HL-60 (cell line): ENCODE results near the gene LPCAT1.

Experiments
- DNase-seq, 2 experiments: peaks; one replicate each; pipeline ENCODE4 v3.0.0-alpha.2; 2010 to 2020; ENCODE audit warnings: low read depth in 1 of 2, low spot score in 1 of 2
- H3K27ac ChIP-seq: fragments of 250-450 bp; sonication (Bioruptor Pico); replicated peaks from 2 replicates; pipeline ENCODE4 v1.5.1; 2020; ENCODE audit warnings: mild to moderate bottlenecking, moderate library complexity
- H3K27me3 ChIP-seq: fragments of 250-450 bp; sonication (Bioruptor Pico); 2 replicates; pipeline ENCODE4 v1.5.1; 2021; ENCODE audit warnings: mild to moderate bottlenecking, moderate library complexity; ENCODE audit not compliant: insufficient read depth, poor library complexity, severe bottlenecking
- H3K4me3 ChIP-seq: replicated peaks from 2 replicates; pipeline ENCODE4 v1.5.1; 2011; ENCODE audit warnings: mild to moderate bottlenecking, control low read depth, low read length; ENCODE audit not compliant: insufficient read depth
- GABPA ChIP-seq: IDR thresholded peaks from 2 replicates; pipeline ENCODE4 v1.6.1; 2012; ENCODE audit warnings: low read depth
- POLR2AphosphoS5 ChIP-seq: IDR thresholded peaks from 2 replicates; pipeline ENCODE4 v1.6.1; 2012; ENCODE audit warnings: low read depth
- SPI1 ChIP-seq: IDR thresholded peaks from 2 replicates; pipeline ENCODE4 v1.6.1; 2012; ENCODE audit warnings: low read depth, mild to moderate bottlenecking, borderline replicate concordance
- TF ChIP-seq, protein P1 (sequence below): IDR thresholded peaks from one replicate; pipeline ENCODE4 v1.5.1; 2011; ENCODE audit warnings: low read length, control low read depth, inconsistent platforms; ENCODE audit not compliant: insufficient read depth
- TF ChIP-seq, protein P2 (sequence below): IDR thresholded peaks from 2 replicates; pipeline ENCODE4 v1.6.1; 2012; ENCODE audit warnings: low read depth; ENCODE audit not compliant: insufficient replicate concordance

LPCAT1 gene

DNA sequence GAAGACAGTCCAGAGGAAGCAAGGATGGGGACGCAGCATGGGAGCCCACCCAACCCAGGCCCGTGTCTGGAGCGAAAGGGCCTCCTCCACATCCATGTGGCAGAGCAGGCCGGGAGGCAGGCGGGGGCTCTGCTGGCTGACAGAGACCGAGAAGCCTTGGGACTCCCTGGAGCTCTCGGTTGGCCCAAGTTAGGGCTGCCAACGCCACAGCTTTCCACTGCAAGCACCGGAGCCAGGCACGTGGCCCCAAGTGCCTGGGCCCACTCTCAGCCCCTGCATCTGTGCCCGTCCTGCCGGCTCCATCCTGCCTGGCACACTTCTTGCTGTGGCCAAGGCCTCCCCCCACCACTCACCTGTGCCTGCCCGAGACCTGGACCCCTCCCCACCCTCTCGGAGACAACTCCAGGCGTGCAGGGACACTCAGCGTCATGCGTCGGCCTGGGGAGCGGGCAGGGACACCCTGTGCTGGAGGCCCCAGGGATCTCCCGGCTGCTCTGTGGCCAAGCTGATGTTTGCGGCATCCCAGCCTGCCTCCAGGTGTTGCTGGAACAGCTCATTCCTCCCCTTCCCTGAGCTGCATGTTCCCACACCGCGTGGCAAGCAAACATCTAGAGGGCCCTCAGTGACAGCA, 110.0 kb downstream of the LPCAT1 start:
- DNase-seq = no peak
- Histone ChIP-seq H3K27me3 (no peaks in the 10 kb centered on the region), H3K27ac (no peak overlapping the region), H3K4me3 (no peak overlapping the region)
- TF ChIP-seq GABPA (no peak), POLR2AphosphoS5 (no peak), SPI1 (no peak)
- TF ChIP-seq, protein P1, sequence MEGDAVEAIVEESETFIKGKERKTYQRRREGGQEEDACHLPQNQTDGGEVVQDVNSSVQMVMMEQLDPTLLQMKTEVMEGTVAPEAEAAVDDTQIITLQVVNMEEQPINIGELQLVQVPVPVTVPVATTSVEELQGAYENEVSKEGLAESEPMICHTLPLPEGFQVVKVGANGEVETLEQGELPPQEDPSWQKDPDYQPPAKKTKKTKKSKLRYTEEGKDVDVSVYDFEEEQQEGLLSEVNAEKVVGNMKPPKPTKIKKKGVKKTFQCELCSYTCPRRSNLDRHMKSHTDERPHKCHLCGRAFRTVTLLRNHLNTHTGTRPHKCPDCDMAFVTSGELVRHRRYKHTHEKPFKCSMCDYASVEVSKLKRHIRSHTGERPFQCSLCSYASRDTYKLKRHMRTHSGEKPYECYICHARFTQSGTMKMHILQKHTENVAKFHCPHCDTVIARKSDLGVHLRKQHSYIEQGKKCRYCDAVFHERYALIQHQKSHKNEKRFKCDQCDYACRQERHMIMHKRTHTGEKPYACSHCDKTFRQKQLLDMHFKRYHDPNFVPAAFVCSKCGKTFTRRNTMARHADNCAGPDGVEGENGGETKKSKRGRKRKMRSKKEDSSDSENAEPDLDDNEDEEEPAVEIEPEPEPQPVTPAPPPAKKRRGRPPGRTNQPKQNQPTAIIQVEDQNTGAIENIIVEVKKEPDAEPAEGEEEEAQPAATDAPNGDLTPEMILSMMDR = no peak
- TF ChIP-seq, protein P2, sequence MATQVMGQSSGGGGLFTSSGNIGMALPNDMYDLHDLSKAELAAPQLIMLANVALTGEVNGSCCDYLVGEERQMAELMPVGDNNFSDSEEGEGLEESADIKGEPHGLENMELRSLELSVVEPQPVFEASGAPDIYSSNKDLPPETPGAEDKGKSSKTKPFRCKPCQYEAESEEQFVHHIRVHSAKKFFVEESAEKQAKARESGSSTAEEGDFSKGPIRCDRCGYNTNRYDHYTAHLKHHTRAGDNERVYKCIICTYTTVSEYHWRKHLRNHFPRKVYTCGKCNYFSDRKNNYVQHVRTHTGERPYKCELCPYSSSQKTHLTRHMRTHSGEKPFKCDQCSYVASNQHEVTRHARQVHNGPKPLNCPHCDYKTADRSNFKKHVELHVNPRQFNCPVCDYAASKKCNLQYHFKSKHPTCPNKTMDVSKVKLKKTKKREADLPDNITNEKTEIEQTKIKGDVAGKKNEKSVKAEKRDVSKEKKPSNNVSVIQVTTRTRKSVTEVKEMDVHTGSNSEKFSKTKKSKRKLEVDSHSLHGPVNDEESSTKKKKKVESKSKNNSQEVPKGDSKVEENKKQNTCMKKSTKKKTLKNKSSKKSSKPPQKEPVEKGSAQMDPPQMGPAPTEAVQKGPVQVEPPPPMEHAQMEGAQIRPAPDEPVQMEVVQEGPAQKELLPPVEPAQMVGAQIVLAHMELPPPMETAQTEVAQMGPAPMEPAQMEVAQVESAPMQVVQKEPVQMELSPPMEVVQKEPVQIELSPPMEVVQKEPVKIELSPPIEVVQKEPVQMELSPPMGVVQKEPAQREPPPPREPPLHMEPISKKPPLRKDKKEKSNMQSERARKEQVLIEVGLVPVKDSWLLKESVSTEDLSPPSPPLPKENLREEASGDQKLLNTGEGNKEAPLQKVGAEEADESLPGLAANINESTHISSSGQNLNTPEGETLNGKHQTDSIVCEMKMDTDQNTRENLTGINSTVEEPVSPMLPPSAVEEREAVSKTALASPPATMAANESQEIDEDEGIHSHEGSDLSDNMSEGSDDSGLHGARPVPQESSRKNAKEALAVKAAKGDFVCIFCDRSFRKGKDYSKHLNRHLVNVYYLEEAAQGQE = no peak

DNA sequence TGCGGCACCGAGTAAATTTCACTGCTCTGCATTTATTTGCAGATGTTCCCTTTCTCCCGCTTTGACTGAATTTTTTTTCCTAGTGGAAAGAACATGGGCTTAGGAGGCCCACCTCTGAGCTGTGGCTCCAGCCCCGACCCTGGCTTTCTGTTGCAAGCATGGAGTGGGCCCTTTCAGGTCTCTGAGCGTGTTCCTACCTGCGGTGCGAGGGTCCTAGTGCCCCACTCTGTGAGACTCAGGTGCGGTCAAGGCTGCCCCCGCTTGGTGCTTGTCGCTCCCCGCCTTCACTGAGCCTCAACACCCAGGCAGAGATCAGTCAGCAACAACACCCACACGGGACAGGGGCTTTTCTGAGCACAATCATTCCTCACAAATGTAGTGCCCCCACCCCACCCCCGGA, 110.5 kb downstream of the LPCAT1 start:
- DNase-seq = no peak
- TF ChIP-seq GABPA (no peak), POLR2AphosphoS5 (no peak), SPI1 (no peak)
- TF ChIP-seq, protein P1 = no peak
- TF ChIP-seq, protein P2 = no peak
- Histone ChIP-seq H3K4me3 (no peak overlapping the region), H3K27me3 (no peaks in the 10 kb centered on the region), H3K27ac (no peak overlapping the region)

DNA sequence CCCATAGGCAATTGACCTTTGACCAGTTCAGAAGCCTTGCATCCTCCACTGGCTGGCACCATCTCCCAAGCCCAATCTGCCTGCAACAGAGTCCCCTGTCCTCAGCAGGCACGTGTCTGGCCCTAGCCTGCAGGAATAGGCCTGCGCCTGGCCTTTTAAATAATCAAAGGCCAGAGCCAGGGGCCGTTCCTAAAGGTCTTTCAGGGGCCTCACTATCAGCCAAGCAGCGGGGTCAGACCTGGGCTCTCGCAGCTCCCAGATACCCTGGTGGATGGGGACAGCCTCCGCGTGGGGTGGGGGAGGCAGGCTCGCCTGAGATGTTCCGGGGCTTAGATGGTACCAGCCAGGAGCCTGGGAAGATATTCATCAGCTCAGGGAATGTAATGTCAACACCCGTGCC, 111.1 kb downstream of the LPCAT1 start:
- no peak overlapping the region for H3K27ac ChIP-seq
- no peak overlapping the region for H3K4me3 ChIP-seq
- TF ChIP-seq, protein P1 = no peak
- no peak for TF ChIP-seq SPI1
- TF ChIP-seq, protein P2 = no peak
- no peak for TF ChIP-seq GABPA
- TF ChIP-seq POLR2AphosphoS5 = no peak
- DNase-seq = no peak
- H3K27me3 ChIP-seq = no peaks in the 10 kb centered on the region
